Pancreas (tissue), 10 donors: ENCODE results near the gene STRN. TPM values are rescaled to one million over a fixed set of nuclear protein-coding genes. Genes with fewer than 3 reads are reported as not detected.

Source experiments
- ATAC-seq, 4 donors: fragments of 200-7000 bp; cut with Tn5 transposase; one replicate each; pipeline versions ENCODE4 v1.8.0 to v1.9.1; 2020; ENCODE audit warnings: mild to moderate bottlenecking in 4 of 4, moderate library complexity in 4 of 4
- DNase-seq, 6 donors: peaks; one replicate each; pipeline ENCODE4 v3.0.0-alpha.2; 2020
- FAIRE-seq: peaks from 2 replicates; lab custom pipeline; 2012; peaks lifted over from hg19 to GRCh38; lab: Jason Lieb, UNC
- H3K27ac ChIP-seq, 4 donors: fragments of 200-600 bp; sonication (generic); 1 replicate in 3 of 4; 2 replicates in 1 of 4; pipeline versions ENCODE4 v1.5.0 to v1.8.0; 2020
- H3K27me3 ChIP-seq, 4 donors: fragments of 200-600 bp; one replicate each; pipeline ENCODE4 v1.8.0; 2021
- H3K36me3 ChIP-seq, 3 donors: fragments of 200-600 bp; sonication (generic) in 1 of 3; one replicate each; pipeline versions ENCODE4 v1.5.0 to v1.8.0; 2020 to 2021
- H3K4me1 ChIP-seq, 3 donors: fragments of 200-600 bp; one replicate each; pipeline ENCODE4 v1.8.0; 2021
- H3K4me3 ChIP-seq, 4 donors: fragments of 200-600 bp; sonication (generic) in 2 of 4; one replicate each; pipeline versions ENCODE4 v1.5.0 to v1.8.0; 2020 to 2021
- H3K9me3 ChIP-seq, 4 donors: fragments of 200-600 bp; one replicate each; pipeline ENCODE4 v1.8.0; 2021
- WGBS, 2 donors: extraction: QIAGEN DNeasy Blood & Tissue Kit; methylation state at CpG; one replicate each; pipeline ENCODE4 v1.1.7; 2013; 5-methylcytosine and 5-hydroxymethylcytosine counted together
- intact Hi-C, 3 donors: fragments of 100-400 bp; cut with DNase I; formaldehyde crosslinking; loops; one replicate each; pipeline versions ENCODE4 v1.11.1 to v1.14.2; 2022
- polyA plus RNA-seq, 2 donors: library from polyadenylated mRNA; stranded (reverse); fragments of 200-250 nt; gene quantifications; one replicate each; pipeline ENCODE4 v1.2.3, GENCODE V29; 2013
- total RNA-seq, 6 donors: library from RNA; stranded (reverse); fragmentation: NEBNext Ultra II Directional in 4 of 6; extraction: Animal tissue kit (Norgen Biotek cat#: 25700) in 4 of 6; gene quantifications; one replicate each; pipeline versions ENCODE4 v1.2.1 to v1.2.4, GENCODE V29; 2021 to 2023
- TF ChIP-seq, protein P1 (sequence below), 4 donors: fragments of 200-600 bp; sonication (generic) in 3 of 4; IDR thresholded peaks; one replicate each; pipeline versions ENCODE4 v1.5.0 to v1.8.0; 2021; ENCODE audit warnings: antibody characterized with exemption in 4 of 4
- donor health status: healthy with polysubstance abuse.
- donor health status: DM: no; HTN: no; CAD: no; lungs with moderate emphysema.
- donor health status: DM: no; HTN: no; CAD: no.
- donor health status: control.
- donor health status: control.
- donor health status: Bipolar disorder and iron deficiency.
- donor health status: DM: yes; HTN: yes; CAD: no.
- donor health status: DM: no; HTN: no; CAD: no.
- donor health status: DM: no; HTN: no; CAD: no.
- donor health status: DM: yes; HTN: yes; CAD: no.

Gene STRN
- total and polyA plus RNA-seq, 8 donors = 1.8 to 16.2 (median 7.9) TPM

DNA sequence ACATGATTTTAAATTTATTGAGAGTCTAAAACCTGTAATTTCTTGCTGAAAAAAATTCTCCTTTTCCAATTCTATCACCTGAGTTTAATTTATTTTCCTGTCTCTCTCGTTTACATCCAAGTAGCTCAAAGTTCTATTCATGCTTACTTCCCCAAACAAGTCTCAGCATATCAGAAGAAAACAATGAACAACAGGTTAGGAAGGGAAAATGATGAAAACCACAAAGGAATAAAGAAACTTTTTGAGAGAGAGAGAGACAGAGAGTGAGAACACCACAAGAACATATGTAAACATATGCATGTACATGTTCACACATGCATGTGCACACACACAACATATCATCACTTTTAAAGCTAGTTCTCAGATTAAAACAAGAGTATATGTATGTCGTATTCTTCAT is 112.1 kb downstream of the STRN start:
- Histone ChIP-seq H3K9me3 (no peaks in the 10 kb centered on the region), H3K4me3 (no peak overlapping the region), H3K4me1 (no peaks in the 10 kb centered on the region), H3K27ac (no peak overlapping the region), H3K36me3 (peaks cover 0 to 17% (median 0%) of the 10 kb centered on the region in 3 donors), H3K27me3 (no peaks in the 10 kb centered on the region)
- 76 to 84% methylated on average over 2 of the region's 2 CpGs for WGBS, 2 donors
- TF ChIP-seq, protein P1, sequence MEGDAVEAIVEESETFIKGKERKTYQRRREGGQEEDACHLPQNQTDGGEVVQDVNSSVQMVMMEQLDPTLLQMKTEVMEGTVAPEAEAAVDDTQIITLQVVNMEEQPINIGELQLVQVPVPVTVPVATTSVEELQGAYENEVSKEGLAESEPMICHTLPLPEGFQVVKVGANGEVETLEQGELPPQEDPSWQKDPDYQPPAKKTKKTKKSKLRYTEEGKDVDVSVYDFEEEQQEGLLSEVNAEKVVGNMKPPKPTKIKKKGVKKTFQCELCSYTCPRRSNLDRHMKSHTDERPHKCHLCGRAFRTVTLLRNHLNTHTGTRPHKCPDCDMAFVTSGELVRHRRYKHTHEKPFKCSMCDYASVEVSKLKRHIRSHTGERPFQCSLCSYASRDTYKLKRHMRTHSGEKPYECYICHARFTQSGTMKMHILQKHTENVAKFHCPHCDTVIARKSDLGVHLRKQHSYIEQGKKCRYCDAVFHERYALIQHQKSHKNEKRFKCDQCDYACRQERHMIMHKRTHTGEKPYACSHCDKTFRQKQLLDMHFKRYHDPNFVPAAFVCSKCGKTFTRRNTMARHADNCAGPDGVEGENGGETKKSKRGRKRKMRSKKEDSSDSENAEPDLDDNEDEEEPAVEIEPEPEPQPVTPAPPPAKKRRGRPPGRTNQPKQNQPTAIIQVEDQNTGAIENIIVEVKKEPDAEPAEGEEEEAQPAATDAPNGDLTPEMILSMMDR (IDR thresholded peaks at IDR 0.05) = no peak
- intact Hi-C loops = no loop called here
- FAIRE-seq = no peak
- no peak for DNase-seq
- no peak for ATAC-seq

DNA sequence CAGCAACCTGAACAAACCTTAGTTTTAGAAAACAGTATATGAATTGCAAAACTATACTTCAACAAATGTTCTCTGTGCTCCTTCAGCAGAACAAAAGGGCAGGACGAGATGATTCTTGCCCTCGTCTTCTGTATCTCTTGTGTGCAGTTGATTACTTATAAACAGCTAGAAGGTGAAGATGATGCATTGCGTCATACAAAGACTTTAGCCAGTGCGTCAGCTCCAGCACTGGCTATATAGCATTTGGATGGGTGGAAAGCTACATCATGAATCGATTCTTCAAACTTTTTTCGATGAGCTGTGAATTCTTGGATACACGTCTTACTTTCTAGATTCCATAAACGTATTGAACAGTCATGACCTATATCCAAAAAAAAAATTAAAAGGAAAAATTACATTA is 117.1 kb downstream of the STRN start:
- no peak overlapping the region for H3K4me3 ChIP-seq
- no peak for ATAC-seq
- intact Hi-C loops = no loop called here
- H3K36me3 ChIP-seq = peaks cover 0 to 16% (median 0%) of the 10 kb centered on the region in 3 donors
- TF ChIP-seq, protein P1 (IDR thresholded peaks at IDR 0.05) = no peak
- no peak for DNase-seq
- 97 to 98% methylated on average over 8 of the region's 8 CpGs for WGBS, 2 donors
- no peak overlapping the region for H3K27ac ChIP-seq
- no peaks in the 10 kb centered on the region for H3K27me3 ChIP-seq
- FAIRE-seq = no peak
- H3K4me1 ChIP-seq = no peaks in the 10 kb centered on the region
- no peaks in the 10 kb centered on the region for H3K9me3 ChIP-seq

DNA sequence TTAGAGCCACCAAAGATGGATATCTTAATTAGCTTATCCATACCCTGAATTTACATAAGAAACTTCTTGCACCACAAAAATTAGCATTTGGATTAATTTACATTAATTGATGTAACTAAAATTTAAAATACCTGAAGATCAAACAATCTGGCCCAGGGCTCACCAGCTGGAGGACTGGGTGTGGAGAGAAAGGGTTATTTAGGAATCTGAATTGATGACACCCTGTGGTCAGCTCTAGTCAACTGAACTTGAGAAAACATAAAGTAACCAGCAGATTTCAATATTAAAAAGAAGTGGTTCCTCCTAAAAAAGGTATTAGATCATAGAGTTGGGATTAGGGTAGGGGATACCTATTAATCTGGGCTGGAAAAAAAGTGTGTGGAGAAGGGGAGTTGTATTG is 122.5 kb downstream of the STRN start:
- Histone ChIP-seq H3K36me3 (peaks cover 0 to 9% (median 0%) of the 10 kb centered on the region in 3 donors), H3K27me3 (no peaks in the 10 kb centered on the region), H3K27ac (no peak overlapping the region), H3K4me1 (no peaks in the 10 kb centered on the region), H3K4me3 (no peak overlapping the region), H3K9me3 (no peaks in the 10 kb centered on the region)
- TF ChIP-seq, protein P1 (IDR thresholded peaks at IDR 0.05) = no peak
- FAIRE-seq (no peak), ATAC-seq (no peak), DNase-seq (no peak)
- intact Hi-C loops = no loop called here

DNA sequence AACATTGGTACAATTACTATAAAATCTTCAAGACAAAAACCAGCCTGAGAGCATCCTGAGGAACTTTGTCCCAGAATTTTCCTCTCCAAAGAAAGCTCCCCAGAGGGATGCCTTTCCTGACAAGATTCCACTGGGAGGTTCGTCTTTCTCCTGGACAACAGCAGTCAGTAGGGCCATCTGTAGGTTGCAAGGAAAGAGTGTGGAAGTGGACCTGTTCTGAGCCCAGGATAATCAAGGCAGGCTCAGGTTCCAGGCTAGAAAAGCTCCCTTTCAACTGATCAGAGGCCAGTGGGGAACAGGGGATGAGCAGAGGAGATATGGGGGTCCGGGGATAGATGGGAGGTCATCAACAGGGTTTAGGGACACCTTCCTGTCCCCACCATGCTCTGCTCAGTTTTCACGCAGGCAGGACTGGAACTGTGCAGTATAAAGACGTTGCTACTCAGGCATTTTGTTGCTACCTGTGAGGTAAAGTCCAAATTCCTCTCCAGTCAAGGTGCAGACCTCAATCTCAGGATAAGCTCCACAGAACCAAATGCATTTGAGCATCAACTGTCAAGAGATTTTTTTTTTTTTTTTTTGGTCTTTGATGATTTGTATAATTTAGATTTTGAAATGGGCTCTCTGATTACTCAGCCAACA is 126.2 kb downstream of the STRN start:
- H3K36me3 ChIP-seq = no peaks in the 10 kb centered on the region
- H3K27me3 ChIP-seq = no peaks in the 10 kb centered on the region
- TF ChIP-seq, protein P1 (IDR thresholded peaks at IDR 0.05) = no peak
- no peak for FAIRE-seq
- no peak overlapping the region for H3K27ac ChIP-seq
- H3K4me1 ChIP-seq = no peaks in the 10 kb centered on the region
- no peak for DNase-seq
- WGBS, 2 donors = 65 to 76% methylated on average over 4 of the region's 4 CpGs
- ATAC-seq = no peak
- intact Hi-C loops = no loop called here
- no peak overlapping the region for H3K4me3 ChIP-seq
- no peaks in the 10 kb centered on the region for H3K9me3 ChIP-seq

DNA sequence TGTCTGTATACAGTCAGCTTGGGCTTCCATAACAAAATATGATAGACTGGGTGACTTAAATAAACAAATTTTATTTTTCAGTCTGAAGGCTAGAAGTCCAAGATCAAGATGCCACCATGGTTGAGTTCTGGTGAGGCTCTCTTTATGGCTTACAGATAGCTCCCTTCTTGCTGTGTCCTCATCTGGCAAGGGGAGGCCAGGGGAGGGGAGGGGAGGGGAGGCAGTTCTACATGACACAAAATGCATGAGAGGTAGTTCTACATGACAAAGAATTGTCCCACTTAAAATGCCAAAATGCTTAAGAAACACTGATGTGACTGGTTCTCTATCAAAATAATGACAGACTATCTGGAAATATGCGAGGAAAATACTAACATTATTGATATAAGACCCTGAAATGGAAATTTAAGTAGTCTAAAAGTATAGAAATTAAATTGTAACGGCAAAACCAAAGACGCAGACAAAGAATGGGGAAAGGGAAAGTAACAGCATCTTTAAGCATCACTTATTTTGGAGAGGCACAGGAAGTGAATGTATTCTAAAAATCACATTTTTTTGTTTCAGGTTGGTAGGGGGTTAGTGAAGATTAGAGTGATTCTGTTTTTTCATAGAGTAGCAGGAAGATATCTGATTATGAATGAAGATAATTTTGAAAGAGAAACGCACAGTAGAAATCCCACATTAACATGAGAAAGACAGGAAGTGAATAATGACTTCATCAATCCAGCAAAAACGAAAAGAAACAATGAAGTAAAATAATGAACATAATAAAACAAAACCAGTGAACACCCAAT is 131.4 kb downstream of the STRN start:
- ATAC-seq (no peak), DNase-seq (no peak), FAIRE-seq (no peak)
- Histone ChIP-seq H3K4me3 (no peak overlapping the region), H3K9me3 (no peaks in the 10 kb centered on the region), H3K27me3 (no peaks in the 10 kb centered on the region), H3K4me1 (no peaks in the 10 kb centered on the region), H3K36me3 (no peaks in the 10 kb centered on the region), H3K27ac (no peak overlapping the region)
- 40 to 46% methylated on average over 5 of the region's 5 CpGs for WGBS, 2 donors
- intact Hi-C loops = no loop called here
- TF ChIP-seq, protein P1 (IDR thresholded peaks at IDR 0.05) = no peak
